GM11168 (cell line): ENCODE results near the gene MAD2L1.

ENCODE experiments used
- in situ Hi-C: fragments of 300-500 bp; cut with MboI; formaldehyde crosslinking; loops from one replicate; pipeline ENCODE4 v1.12.0; 2022; ENCODE audit warnings: low sequenced_read_pairs; ENCODE audit not compliant: unreplicated experiment

The MAD2L1 gene

GRCh38 chr4:120062663-120063195, 3.9 kb downstream of the MAD2L1 start:
- in situ Hi-C loops = no loop called here

- in situ Hi-C loops = loop anchor here (10.0 kb wide), 1 partner anchor 754 kb away; a partner anchor contains a TSS
These were observed 7.6 kb downstream of the MAD2L1 start for GRCh38 chr4:120059036-120059435.

DNA sequence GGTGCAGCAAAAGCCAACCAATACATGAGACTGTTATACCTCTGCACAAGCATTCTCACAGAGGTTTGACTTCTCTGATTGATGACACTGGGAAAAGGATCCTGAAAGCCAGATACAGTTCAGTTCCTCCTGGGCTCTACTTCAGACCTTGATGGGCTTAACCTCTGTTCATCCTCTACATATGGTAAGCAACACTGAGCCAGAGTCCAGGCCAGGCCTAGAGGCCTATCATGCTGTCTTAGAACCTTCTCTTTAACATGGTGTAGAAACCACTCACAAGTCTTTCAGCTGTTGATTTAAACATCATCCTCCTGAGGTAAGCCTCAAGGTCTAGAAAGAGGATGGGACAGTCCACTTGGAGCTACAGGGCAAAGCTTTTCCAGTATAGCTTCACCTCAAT, 9.2 kb downstream of the MAD2L1 start:
- in situ Hi-C loops = loop anchor here (10.0 kb wide), 1 partner anchor 753 kb away; a partner anchor contains a TSS

DNA sequence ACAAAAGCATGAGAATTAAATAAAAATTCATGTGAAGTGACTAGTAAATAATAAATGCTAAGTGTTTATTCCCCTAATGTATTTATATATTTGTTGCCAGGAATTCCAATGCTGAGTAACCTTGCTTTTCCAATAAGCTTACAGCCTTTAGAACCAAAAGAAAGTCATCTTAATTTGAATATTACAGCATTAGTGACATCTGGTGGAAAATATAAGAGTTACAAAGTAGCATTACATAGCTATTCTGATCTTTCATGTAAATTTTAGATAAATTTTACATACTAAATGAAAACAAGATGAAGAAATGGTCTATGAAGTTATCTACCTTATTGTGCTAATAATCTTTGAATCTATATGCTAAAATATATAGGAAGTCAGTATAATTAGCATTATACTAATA, 10.4 kb downstream of the MAD2L1 start:
- in situ Hi-C loops = loop anchor here (10.0 kb wide), 1 partner anchor 751 kb away; a partner anchor contains a TSS

DNA sequence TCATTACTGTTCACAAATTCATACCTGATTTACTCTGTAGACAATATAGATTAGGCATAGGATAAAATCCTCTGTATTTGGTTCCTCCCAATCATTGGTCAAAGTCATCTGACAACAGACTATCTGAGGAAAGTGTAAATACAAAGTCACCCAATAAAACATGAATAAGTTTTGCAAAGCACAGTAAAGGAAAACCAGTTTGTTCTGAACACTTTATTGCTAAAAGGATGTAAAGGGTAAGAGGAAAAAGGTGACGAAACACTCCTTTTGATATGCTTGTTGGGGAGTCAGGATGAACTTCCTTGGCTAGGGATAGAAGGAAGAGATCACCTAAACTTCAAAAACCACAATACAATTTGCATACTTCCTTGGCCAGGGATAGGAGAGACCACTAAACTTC, 10.9 kb downstream of the MAD2L1 start:
- in situ Hi-C loops = loop anchor here (10.0 kb wide), 1 partner anchor 751 kb away; a partner anchor contains a TSS

GRCh38 chr4:120055162-120055561, 11.5 kb downstream of the MAD2L1 start:
- in situ Hi-C loops = loop anchor here (10.0 kb wide), 1 partner anchor 750 kb away; a partner anchor contains a TSS

GRCh38 chr4:120053911-120054310, 12.7 kb downstream of the MAD2L1 start:
- in situ Hi-C loops = loop anchor here (10.0 kb wide), 1 partner anchor 749 kb away; a partner anchor contains a TSS

- in situ Hi-C loops = loop anchor here (10.0 kb wide), 1 partner anchor 748 kb away; a partner anchor contains a TSS
These were observed 13.8 kb downstream of the MAD2L1 start for GRCh38 chr4:120052856-120053255.

GRCh38 chr4:120051253-120051652, 15.4 kb downstream of the MAD2L1 start:
- in situ Hi-C loops = loop anchor here (10.0 kb wide), 1 partner anchor 746 kb away; a partner anchor contains a TSS

- in situ Hi-C loops = loop anchor here (10.0 kb wide), 1 partner anchor 745 kb away; a partner anchor contains a TSS
These were observed 16.7 kb downstream of the MAD2L1 start for GRCh38 chr4:120049732-120050494.

- in situ Hi-C loops = no loop called here
These were observed 22.8 kb downstream of the MAD2L1 start for GRCh38 chr4:120043828-120044227.

DNA sequence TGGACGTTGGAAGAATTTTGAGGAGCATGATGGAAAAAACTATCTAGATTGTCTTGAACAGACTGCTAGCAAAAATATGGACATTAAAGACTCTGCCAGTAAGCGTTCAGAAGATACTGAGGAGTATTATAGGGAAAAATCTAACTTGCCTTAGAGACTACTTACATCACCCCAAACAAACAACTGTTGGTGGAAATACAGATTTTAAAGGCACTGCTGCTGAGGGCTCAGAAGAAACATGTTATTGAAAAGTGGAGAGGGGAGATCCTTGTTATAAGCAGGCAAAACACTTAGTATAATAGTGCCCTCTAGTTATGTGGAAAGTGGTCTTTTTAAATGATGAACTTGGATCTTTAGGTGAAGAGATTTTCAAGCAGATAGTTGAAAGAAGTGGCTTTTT, 29.2 kb downstream of the MAD2L1 start:
- in situ Hi-C loops = no loop called here

- in situ Hi-C loops = no loop called here
These were observed 31.7 kb downstream of the MAD2L1 start for GRCh38 chr4:120034913-120035312.

DNA sequence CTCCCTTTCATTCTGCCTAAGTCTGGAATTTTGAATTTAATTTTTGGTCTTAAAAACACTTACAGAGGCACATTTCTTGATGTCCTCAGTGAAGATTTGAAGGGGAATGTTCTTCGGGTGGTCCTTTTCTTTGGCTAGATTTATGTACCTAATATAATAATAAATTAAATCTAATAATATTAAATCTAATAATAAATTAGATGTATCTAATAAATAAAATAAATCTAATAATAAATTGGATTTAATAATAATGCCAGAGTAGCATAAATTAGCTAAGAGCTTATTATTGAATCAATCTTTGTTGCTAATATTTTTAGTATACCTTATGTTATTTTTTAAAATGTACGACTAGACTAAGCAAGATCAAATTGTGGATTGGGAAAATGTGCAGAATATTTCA, 39.8 kb downstream of the MAD2L1 start:
- in situ Hi-C loops = no loop called here

DNA sequence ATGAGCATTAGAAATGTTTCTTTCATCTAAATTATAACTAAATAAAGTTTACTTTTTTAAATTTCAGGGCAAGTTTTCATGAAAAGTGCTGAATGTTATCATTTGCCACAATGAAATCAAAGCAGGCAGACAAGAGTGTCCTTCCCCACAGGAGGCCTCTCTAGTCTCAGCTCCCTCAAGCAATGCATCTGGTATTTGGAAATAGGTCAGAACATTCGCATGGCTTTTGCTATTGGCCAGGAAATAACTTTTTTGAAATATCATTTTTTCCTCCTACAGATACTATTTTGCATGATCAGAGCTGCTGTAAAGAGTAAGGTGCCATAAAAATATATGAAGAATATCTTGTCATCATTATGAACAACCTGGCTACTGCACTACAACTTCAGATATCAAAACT, 41.1 kb downstream of the MAD2L1 start:
- in situ Hi-C loops = no loop called here

GRCh38 chr4:120018786-120019185, 47.9 kb downstream of the MAD2L1 start:
- in situ Hi-C loops = no loop called here

GRCh38 chr4:120017939-120018692, 48.5 kb downstream of the MAD2L1 start:
- in situ Hi-C loops = no loop called here

GRCh38 chr4:120011725-120012124, 54.9 kb downstream of the MAD2L1 start:
- in situ Hi-C loops = no loop called here

- in situ Hi-C loops = no loop called here
These were observed 56.0 kb downstream of the MAD2L1 start for GRCh38 chr4:120010646-120011045.

GRCh38 chr4:120009731-120010130, 56.9 kb downstream of the MAD2L1 start:
- in situ Hi-C loops = no loop called here

DNA sequence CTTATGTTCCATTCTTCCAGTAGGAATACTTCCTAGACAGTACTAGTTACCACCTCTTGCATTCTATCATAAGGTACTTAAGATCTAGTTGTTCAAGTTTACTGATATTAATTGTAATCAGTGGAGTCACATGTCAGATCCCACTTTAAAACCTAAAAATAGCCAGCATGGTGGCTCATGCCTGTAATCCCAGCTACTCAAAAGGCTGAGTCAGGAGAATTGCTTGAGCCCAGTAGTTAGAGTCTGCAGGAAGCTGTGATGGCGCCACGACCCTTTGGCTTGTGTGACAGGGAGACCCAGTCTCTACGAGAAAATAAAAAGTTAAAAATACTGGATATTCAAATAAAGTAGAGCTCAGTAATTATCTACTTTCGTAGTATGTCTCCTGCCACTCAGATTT, 57.7 kb downstream of the MAD2L1 start:
- in situ Hi-C loops = no loop called here
